HG03175 (cell line): ENCODE data around the gene TRIM17.

ENCODE experiments used
- ATAC-seq: cut with Tn5 transposase; IDR thresholded peaks from one replicate; pipeline ENCODE4 v1.9.1; 2021; ENCODE audit warnings: mild to moderate bottlenecking, moderate library complexity; ENCODE audit not compliant: unreplicated experiment

The TRIM17 gene

DNA sequence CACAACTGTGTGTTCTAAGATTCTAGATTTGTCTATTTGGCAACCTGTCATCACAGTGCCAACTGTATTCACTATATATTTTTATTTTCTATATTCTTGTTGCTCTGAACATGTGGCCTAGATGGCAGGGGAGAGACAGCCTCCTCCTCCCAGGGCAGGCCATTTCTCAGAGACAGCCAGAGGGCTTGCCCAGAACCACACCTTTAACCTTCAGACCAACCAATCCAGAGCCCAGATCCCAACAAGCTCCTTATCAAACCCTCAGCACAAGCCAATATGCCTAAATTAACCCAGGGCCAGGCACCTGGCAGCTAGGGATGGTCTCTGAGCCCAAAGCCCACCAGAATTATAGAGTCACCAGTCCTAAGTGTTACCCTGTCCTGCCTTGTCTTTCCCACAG is 29.3 kb downstream of the TRIM17 start:
- no peak for ATAC-seq

DNA sequence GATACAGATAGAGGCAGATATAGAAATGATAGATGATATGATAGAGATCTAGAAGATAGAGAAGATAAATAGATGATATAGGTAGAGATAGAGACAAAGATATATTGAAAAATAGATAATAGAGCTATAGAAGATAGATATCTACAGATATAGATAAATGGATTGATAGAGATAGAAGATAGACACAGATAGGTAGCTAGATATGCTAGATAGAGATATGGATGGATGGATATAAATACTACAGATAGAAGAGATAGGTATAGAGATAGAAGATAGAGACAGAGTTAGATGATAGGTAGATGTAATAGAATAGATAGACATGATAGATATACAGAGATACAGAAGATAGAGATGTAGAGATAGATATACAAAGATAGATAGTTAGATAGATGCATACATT is 31.4 kb downstream of the TRIM17 start:
- no peak for ATAC-seq

DNA sequence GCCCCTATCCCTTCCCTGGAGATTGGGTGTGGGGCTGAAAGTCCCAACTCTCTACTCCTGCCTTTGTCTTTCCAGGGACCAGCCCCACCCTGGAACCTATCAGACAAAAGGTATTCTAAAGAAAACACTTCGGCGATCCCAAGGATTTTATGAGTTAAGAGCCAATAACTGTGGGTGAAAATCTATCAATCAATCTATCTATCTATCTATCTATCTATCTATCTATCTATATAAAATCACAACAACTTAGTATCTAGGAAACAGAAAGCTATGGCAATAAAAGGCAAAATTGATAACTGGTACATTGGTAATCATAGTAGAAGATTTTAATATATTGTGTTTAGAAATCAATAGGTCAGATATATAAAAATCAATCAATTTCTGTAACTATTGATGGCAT is 32.9 kb downstream of the TRIM17 start:
- ATAC-seq: no peak

DNA sequence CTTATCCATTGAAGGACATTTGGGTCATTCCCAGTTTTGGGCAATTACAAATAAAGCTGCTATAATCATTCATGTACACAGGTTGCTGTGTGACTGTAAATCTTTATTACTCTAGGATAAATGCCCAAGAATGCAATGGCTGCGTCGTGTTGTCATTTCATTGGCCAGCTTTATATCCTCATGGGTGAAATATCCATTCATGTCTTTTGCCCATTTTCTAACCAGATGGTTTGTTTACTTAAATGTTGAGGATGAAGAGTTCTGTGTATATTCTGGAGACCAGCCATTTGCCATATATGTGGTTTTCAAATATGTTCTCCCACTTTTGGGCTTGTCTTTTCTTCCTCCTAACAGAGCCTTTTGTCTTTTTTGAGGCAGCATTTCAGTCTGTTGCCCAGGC is 35.3 kb downstream of the TRIM17 start:
- no peak for ATAC-seq

DNA sequence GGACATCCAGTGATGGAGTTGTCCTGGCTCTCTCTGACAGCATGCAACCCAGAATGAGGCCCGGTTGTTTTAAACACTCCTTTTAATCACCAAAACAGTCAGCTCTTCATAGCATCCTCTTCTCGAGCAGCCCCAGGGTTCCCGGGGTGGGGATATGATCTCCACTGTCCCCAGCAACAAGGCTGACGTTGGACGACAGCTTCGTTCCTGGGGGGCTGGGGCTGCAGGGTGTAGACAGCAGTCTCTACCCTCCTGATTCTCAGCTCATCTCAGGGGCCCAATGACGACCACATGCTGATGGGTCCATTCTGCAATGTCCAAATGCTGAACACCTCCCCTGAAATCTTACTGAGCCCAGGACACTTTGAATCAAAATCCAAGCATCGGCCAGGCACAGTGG is 37.0 kb downstream of the TRIM17 start:
- ATAC-seq: no peak

DNA sequence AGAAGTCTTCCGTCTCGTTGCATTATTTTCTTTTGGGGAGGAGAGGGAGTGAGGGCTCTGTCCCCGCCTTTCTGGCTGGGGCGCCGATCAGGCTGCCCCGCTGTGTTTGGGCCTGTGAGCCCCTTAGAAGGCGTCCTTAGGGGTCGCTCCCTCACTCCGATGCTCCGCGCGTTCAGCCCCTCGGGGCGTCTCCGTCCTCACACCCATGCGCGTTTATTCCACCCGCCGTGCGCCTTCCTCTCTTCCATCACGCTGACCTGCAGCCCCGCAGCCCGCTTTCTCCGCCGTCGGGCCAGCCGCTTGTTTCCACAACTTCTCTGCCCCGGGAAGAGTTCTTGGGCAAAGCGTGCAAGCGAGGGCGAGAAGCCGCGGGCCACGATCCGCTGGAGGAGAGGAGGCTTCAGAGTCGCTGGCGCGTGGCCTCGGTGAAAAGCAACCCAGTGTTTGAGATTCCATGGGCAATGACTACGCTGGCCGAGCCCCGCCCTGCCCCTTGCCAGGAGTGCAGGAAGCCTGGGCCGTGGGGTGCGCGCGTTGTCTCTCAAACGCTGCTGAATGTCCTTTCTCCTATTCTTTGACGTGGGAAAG is 37.7 kb downstream of the TRIM17 start:
- no peak for ATAC-seq

DNA sequence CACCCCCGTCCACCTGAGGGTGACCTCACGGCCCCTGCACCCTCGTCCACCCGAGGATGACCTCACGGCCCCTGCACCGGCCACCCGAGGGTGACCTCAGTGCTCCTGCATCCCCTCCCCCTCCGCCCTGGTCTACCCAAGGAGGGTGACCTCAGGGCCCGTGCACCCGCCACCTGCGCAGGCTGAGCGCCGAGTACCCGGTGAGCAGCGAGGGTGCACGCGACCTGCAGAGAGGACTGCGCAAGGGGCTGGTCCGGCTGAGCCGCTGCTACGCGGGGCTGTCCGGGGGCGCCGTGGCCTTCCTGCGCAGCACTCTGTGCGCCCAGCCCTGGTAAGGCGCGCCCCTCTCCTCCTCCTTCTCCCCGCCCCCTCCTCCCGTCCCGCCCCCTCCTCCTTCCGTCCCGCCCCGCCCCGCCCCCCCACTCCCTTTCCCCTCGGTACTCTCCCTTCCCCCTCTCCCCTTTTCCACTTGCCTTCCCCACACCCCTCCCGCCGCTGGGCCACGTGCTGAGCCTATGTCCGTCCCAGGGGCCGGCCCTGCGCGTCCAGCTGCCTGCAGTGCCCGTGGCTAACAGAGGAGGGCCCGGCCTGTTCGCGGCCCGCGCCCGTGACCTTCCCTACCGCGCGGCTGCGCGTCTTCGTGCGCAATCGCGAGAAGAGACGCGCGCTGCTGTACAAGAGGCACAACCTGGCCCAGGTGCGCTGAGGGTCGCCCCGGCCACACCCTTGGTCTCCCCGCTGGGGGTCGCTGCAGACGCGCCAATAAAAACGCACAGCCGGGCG is 38.4 kb downstream of the TRIM17 start:
- ATAC-seq: no peak

DNA sequence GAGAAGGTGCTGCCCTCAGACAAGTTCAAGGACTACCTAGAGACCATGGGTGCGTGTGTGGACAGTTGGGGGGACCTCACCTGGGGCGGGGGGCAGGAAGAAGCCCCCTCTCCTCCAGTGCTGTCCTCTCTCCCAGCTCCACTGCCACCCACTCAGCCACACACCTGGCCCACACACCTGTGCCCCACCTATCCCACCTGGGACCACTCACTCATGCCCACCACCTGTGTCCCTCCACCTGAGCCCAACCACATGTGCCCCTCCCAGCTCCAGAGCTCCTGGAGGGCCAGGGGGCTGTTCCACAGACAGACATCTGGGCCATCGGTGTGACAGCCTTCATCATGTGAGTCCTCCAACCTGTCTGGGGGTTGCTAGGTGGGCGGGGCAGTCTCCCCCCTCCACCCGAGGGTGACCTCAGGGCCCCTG is 39.0 kb downstream of the TRIM17 start:
- no peak for ATAC-seq

DNA sequence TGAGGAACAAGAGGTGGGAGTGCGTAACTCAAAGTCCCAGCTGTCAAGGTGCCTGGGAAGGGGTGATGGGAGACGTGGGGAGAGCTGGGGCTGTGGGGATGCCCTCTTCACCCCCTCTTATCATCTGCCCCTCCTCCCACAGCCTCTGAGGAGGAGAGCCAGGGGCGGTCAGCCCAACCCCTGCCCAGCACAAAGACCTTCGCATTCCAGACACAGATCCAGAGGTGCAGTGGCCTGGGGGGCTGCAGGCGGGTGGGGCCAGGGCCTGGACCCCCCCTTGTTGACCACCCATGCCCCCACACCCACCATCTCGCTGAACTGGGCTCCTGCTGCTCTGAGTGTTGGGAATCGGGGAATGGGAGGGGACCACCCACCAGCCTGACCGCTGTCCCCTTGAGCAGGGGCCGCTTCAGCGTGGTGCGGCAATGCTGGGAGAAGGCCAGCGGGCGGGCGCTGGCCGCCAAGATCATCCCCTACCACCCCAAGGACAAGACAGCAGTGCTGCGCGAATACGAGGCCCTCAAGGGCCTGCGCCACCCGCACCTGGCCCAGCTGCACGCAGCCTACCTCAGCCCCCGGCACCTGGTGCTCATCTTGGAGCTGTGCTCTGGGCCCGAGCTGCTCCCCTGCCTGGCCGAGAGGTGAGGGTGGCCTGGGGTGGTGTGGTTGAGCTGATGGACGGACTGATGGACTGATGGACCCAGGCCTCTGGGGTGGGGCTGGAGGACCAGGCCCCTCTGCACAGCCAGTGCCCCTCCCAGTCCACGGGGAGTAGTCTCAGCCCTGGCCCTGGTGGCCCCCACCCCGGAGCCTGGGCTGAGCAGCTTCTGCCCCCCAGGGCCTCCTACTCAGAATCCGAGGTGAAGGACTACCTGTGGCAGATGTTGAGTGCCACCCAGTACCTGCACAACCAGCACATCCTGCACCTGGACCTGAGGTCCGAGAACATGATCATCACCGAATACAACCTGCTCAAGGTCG is 39.7 kb downstream of the TRIM17 start:
- ATAC-seq: no peak

DNA sequence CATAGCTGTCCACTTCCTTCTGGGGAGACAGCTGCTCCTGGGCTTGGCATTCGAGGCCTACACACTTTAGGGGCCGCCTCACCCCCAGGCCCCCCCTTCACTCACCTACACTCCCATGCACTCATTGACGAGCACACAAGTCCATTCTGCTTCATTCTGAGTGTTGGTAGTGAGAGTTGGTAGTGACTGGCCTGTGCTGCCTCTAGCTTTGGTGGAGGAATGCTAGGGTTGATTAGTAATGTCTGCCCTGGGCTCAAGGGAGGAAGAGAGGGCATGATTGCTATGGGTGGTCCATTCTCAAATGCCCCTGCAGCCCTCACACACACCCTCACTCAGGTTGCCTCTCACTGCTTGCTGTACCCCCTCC is 40.4 kb downstream of the TRIM17 start:
- no peak for ATAC-seq

DNA sequence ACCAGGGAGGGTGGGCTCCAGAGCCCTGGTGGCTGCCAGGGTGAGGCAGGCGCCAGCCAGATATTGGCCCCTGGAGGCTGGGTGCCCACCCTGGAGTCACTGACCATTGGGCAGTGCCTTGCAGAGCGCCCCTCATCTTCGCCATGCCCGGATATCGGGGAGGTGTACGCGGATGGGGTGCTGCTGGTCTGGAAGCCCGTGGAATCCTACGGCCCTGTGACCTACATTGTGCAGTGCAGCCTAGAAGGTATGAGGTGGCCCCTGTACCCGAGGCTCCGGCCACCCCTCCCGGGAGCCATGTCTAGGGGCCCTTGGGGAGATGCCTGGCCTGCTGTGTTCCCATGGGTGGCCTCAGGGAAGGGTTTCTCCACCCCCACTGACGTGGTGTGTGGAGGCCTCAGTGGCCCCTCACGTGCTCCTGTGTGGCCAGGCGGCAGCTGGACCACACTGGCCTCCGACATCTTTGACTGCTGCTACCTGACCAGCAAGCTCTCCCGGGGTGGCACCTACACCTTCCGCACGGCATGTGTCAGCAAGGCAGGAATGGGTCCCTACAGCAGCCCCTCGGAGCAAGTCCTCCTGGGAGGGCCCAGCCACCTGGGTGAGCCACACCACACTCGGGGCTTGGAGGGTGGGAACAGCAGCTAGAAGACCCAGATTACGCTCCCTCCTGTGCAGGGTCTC is 40.9 kb downstream of the TRIM17 start:
- no peak for ATAC-seq

DNA sequence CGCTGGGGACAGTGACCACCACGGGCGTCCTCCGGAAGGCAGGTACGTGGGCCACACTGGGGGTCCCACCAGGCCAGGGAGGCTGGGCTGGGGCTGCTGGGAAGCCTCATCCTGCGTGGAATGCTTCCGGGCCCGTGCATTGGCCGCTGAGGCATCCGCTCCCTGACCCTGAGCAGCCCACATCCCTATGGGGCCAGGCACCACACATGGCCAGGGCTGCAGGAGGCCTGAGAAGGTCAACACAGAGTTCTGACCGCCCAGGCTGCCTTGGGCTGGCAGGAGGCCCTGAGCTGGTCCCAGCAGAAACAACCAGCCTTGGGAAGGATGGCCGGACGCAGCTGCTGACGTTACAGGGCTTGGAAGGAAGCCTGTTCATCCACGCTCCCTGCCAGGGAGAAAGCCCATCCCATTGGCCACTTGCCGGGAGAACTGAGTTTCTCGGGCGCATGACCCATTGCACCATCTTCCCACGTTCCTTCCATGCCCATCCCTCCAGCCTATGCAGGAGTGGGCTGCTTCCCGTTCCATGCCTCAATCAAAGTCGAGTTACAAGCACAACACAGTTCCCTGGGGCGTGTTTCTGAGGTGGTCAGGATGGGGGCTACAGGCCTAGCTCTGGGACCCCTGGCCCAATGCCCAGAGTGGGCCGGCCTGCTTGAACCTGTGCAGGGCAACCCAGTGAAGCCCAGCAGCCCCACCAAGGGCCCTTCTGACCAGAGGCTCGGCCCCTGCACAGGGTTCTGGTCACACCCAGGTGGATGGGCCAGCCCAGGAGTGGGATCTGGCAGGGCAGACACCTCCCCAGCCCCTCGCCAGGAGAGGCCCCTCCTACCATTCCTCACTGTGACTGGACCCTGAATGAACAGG is 41.7 kb downstream of the TRIM17 start:
- ATAC-seq: no peak

DNA sequence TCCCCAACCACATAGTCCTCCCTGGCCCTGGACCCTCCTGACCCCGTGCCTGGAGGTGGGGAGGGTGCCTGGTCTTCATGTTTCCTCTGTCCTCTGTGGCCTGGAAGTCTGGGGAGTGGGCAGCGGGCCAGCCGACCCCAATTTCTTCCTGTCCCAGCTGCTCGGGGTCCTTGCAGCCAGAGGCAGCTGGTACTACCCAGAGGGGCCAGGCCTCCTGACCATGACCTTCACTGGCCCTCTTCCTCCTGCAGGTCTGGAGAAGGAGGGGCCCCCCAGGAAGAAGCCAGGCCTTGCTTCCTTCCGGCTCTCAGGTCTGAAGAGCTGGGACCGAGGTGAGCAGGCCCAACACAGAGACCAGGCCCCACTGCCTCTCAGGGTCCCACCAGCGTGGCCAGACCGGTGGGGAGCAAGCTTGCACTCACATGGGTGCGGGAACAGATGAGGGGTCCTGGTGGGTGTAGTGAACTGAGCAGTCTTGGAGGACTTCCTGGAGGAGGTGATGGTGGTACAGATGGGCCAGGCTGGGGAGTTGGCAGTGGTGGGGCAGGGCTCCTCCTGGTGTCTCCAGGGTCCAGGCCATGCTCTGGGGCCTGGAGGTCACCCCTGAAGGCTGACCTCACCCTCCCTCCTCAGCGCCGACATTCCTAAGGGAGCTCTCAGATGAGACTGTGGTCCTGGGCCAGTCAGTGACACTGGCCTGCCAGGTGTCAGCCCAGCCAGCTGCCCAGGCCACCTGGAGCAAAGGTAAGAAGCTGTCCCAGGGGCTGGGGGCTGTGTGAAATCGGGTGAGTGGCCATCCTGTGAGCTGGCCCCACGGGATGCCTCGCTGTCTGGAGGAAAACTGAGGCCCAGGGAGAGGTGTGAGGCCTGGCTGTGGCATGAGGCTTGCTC is 42.7 kb downstream of the TRIM17 start:
- no peak for ATAC-seq

DNA sequence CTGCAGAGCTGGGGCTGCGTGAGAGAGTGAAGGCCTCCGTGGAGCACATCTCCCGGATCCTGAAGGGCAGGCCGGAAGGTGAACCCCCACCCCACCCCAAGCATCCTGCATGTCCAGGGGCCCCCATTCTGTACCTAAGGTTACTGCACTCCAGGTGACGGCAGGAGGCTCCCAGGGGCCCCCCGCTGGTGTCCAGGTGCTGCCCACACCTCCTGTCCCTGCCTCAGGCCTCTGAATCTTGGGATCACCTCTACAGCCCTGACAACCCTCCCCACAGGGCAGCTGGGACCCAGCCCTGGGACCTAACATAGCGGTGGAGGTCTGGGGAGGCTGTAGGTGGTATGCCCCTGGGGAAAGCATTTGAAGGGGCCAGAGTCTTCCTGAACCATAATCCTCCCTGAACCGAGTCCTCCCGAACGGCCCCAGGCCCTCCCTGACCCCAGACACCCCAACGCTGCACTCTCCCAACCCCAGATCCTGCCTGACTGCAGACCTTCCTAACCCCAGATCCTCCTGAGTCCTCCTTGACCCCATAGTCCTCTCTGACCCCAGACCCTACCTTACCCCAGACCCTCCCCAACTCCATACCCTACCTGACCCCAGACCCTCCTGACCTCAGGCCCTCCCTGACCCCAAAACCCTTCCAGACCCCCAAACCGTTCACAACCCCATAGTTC is 43.5 kb downstream of the TRIM17 start:
- no peak for ATAC-seq

DNA sequence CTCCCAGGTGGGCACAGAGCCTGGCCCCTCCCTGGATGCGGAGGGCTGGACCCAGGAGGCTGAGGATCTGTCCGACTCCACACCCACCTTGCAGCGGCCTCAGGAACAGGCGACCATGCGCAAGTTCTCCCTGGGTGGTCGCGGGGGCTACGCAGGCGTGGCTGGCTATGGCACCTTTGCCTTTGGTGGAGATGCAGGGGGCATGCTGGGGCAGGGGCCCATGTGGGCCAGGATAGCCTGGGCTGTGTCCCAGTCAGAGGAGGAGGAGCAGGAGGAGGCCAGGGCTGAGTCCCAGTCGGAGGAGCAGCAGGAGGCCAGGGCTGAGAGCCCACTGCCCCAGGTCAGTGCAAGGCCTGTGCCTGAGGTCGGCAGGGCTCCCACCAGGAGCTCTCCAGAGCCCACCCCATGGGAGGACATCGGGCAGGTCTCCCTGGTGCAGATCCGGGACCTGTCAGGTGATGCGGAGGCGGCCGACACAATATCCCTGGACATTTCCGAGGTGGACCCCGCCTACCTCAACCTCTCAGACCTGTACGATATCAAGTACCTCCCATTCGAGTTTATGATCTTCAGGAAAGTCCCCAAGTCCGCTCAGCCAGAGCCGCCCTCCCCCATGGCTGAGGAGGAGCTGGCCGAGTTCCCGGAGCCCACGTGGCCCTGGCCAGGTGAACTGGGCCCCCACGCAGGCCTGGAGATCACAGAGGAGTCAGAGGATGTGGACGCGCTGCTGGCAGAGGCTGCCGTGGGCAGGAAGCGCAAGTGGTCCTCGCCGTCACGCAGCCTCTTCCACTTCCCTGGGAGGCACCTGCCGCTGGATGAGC is 44.3 kb downstream of the TRIM17 start:
- no peak for ATAC-seq

DNA sequence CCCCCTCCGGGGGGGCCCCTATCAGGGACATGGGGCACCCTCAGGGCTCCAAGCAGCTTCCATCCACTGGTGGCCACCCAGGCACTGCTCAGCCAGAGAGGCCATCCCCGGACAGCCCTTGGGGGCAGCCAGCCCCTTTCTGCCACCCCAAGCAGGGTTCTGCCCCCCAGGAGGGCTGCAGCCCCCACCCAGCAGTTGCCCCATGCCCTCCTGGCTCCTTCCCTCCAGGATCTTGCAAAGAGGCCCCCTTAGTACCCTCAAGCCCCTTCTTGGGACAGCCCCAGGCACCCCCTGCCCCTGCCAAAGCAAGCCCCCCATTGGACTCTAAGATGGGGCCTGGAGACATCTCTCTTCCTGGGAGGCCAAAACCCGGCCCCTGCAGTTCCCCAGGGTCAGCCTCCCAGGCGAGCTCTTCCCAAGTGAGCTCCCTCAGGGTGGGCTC is 44.9 kb downstream of the TRIM17 start:
- no peak for ATAC-seq

DNA sequence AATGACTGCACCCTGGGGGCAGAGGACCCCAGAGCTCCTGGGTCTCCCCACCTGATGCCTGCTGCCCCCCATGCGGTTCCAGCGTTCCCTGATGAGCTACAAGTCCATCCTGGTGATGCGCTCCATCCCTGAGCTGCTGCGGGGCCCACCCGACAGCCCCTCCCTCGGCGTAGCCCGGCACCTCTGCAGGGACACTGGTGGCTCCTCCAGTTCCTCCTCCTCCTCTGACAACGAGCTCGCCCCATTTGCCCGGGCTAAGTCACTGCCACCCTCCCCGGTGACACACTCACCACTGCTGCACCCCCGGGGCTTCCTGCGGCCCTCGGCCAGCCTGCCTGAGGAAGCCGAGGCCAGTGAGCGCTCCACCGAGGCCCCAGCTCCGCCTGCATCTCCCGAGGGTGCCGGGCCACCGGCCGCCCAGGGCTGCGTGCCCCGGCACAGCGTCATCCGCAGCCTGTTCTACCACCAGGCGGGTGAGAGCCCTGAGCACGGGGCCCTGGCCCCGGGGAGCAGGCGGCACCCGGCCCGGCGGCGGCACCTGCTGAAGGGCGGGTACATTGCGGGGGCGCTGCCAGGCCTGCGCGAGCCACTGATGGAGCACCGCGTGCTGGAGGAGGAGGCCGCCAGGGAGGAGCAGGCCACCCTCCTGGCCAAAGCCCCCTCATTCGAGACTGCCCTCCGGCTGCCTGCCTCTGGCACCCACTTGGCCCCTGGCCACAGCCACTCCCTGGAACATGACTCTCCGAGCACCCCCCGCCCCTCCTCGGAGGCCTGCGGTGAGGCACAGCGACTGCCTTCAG is 45.5 kb downstream of the TRIM17 start:
- no peak for ATAC-seq
